Choroid plexus epithelial cell (primary cell): ENCODE data around the gene XPR1.

Experiments used
- DNase-seq: peaks from one replicate; pipeline ENCODE4 v3.0.0-alpha.2; 2010; ENCODE audit warnings: low read depth
- H3K4me3 ChIP-seq: 2 replicates; pipeline ENCODE4 v1.5.1; 2011; ENCODE audit warnings: low read depth, mild to moderate bottlenecking, control low read depth, low read length, moderate library complexity
- CTCF ChIP-seq: conservative IDR thresholded peaks from 2 replicates; pipeline ENCODE4 v1.5.1; 2011; ENCODE audit warnings: low read depth, mild to moderate bottlenecking, control low read depth, inconsistent platforms, low read length, moderate library complexity

The XPR1 gene

DNA sequence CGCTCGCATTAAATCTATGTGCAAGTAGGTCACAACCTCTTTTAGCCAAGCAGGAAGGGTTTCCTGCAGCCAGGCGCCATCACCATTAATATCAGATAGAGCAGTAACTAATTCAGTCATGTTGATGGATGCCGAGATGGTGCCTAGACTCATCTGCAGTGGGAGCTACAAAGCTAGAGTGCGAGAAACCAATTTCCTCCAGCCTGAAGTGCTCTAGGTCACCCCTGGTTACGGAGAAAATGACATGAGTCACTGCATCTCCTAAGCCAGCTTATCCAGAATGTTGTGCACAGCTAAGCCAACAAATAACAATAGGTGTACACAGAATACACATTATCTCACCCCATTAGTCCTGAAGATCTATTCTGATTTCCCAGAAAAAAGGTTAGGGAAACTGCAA, 37.1 kb upstream of the XPR1 start:
- no peak overlapping the region for H3K4me3 ChIP-seq
- DNase-seq: no peak

GRCh38 chr1:180595966-180596365, 35.9 kb upstream of the XPR1 start:
- no peak for TF ChIP-seq CTCF
- no peak for DNase-seq
- no peak overlapping the region for H3K4me3 ChIP-seq

More for the DNA sequence above, 37.1 kb upstream of the XPR1 start:
- TF ChIP-seq CTCF: no peak

- TF ChIP-seq CTCF: no peak
- DNase-seq: no peak
These were observed 34.3 kb upstream of the XPR1 start for GRCh38 chr1:180597520-180597919.

GRCh38 chr1:180598333-180598974, 33.4 kb upstream of the XPR1 start:
- no peak for DNase-seq
- H3K4me3 ChIP-seq: no peak overlapping the region
- TF ChIP-seq CTCF: no peak

More at GRCh38 chr1:180597520-180597919, 34.3 kb upstream of the XPR1 start:
- no peak overlapping the region for H3K4me3 ChIP-seq

GRCh38 chr1:180600343-180600742, 31.5 kb upstream of the XPR1 start:
- DNase-seq: no peak
- TF ChIP-seq CTCF: no peak
- H3K4me3 ChIP-seq: no peak overlapping the region

- no peak for TF ChIP-seq CTCF
- DNase-seq: no peak
- H3K4me3 ChIP-seq: no peak overlapping the region
These were observed 30.3 kb upstream of the XPR1 start for GRCh38 chr1:180601512-180601911.

DNA sequence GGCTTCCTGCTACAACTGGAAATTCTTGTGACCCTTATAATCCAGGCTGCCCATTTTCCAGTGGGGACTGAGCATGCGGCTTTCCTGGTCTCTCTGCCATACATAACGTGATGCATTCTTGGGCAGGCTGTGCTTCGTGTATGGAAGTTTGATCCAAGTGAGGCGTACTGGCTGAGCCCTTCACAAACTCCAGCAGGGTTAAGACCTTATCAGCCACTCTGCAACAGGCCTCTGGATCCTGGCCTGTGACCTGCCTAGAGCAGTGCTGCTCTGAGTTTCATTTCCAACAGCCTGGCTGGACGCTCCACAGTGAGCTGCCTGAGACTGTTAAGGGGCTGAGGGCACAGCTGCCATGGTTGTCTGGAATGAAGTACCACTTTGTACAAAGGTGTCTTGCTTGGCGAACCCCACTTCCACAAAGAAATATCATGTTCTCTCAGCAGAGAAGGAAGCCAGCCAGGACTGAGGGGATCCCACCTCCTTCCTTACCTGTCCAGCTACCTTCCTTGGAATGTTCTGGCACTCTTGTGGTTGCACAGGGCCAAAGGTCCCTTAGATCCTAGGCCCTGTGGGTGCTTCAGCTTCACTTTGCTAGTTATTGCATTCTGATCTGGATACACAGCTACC, 28.5 kb upstream of the XPR1 start:
- no peak overlapping the region for H3K4me3 ChIP-seq
- no peak for TF ChIP-seq CTCF
- no peak for DNase-seq
